Osteoblast (primary cell): ENCODE results near the gene SUN1. TPM values are rescaled to one million over a fixed set of nuclear protein-coding genes. Genes with fewer than 3 reads are reported as not detected.
"Not testable (repeated sequence)": the region's sequence is repeated elsewhere in the genome, so short reads cannot be mapped to it uniquely, and the experiment has no call there.

Experiments
- DNase-seq: peaks from one replicate; pipeline ENCODE4 v3.0.0; 2011; ENCODE audit warnings: low spot score, mixed read lengths; ENCODE audit not compliant: insufficient read length; ENCODE audit errors: missing footprints
- H2AFZ ChIP-seq: 2 replicates; pipeline ENCODE4 v1.6.0; 2011; ENCODE audit warnings: mild to moderate bottlenecking, low read length
- H3K27ac ChIP-seq: 2 replicates; pipeline ENCODE4 v1.5.1; 2011; ENCODE audit warnings: mild to moderate bottlenecking, low read depth, low read length, moderate library complexity
- H3K27me3 ChIP-seq: 2 replicates; pipeline ENCODE4 v1.6.0; 2012; ENCODE audit warnings: mild to moderate bottlenecking, control low read depth, inconsistent platforms, low read length, moderate library complexity; ENCODE audit not compliant: insufficient read depth
- H3K36me3 ChIP-seq: 2 replicates; pipeline ENCODE4 v1.5.1; 2011; ENCODE audit warnings: mild to moderate bottlenecking, low read length, control low read depth, moderate library complexity; ENCODE audit not compliant: insufficient read depth
- H3K4me1 ChIP-seq: 2 replicates; pipeline ENCODE4 v1.5.1; 2011; ENCODE audit warnings: mild to moderate bottlenecking, low read length, control low read depth, moderate library complexity; ENCODE audit not compliant: insufficient read depth
- H3K4me2 ChIP-seq: 2 replicates; pipeline ENCODE4 v1.6.0; 2011; ENCODE audit warnings: mild to moderate bottlenecking, low read length; ENCODE audit not compliant: insufficient read depth
- H3K4me3 ChIP-seq: fragments of 200-600 bp; sonication (generic); 3 replicates; pipeline ENCODE4 v1.5.1; 2012; ENCODE audit warnings: mild to moderate bottlenecking, low read length, inconsistent platforms; ENCODE audit not compliant: insufficient read depth
- H3K79me2 ChIP-seq: 2 replicates; pipeline ENCODE4 v1.6.0; 2012; ENCODE audit warnings: mild to moderate bottlenecking, low read length, control low read depth, inconsistent platforms; ENCODE audit not compliant: insufficient read depth
- H3K9me3 ChIP-seq: 2 replicates; pipeline ENCODE4 v1.5.1; 2011; ENCODE audit warnings: low read depth, low read length, control low read depth
- H4K20me1 ChIP-seq: 2 replicates; pipeline ENCODE4 v1.6.0; 2012; ENCODE audit warnings: mild to moderate bottlenecking, low read length, control low read depth; ENCODE audit not compliant: insufficient read depth
- CTCF ChIP-seq: IDR thresholded peaks from 2 replicates; pipeline ENCODE4 v1.5.1; 2011; ENCODE audit warnings: mild to moderate bottlenecking, low read depth, low read length, moderate library complexity; ENCODE audit errors: extremely low read depth
- total RNA-seq: library from RNA; depleted of rRNA; stranded (reverse); fragments of >200 nt; gene quantifications from 2 replicates; pipeline ENCODE4 v1.2.3, GENCODE V29; 2012

SUN1 gene
- total RNA-seq, 1 donor = 126 TPM

- no peaks in the 10 kb centered on the region for H3K79me2 ChIP-seq
- DNase-seq = no peak
- H2AFZ ChIP-seq = no peak overlapping the region
- no peak overlapping the region for H3K4me3 ChIP-seq
- H3K27ac ChIP-seq = no peak overlapping the region
- no peak for TF ChIP-seq CTCF
- no peaks in the 10 kb centered on the region for H4K20me1 ChIP-seq
- H3K4me1 ChIP-seq = no peaks in the 10 kb centered on the region
- H3K4me2 ChIP-seq = no peak overlapping the region
- H3K36me3 ChIP-seq = no peaks in the 10 kb centered on the region
- H3K9me3 ChIP-seq = no peaks in the 10 kb centered on the region
- no peaks in the 10 kb centered on the region for H3K27me3 ChIP-seq
Observed at GRCh38 chr7:791519-791918, 40.8 kb upstream of the SUN1 start.

DNA sequence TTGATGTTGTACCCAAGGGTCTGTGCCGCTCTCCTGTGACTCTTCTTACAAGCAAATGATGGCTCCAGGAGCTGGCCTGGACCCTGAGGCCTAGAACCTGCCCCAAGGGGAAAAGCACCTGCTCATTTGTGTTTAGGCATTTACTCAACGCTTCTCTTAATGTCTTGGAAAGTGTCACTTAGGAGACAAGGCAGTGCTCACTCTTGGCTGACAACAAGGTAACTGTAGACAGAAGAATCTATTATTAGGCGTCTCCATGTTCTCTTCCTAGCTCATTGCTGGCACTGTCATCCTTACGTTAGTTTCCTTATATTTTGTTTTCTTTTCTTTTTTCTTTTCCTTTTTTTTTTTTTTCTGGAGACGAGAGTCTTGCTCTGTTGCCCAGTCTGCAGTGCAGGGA lies 38.1 kb upstream of the SUN1 start:
- Histone ChIP-seq H3K4me2 (no peak overlapping the region), H3K79me2 (no peaks in the 10 kb centered on the region), H4K20me1 (no peaks in the 10 kb centered on the region), H2AFZ (no peak overlapping the region), H3K27ac (no peak overlapping the region), H3K9me3 (no peaks in the 10 kb centered on the region), H3K36me3 (no peaks in the 10 kb centered on the region), H3K4me3 (no peak overlapping the region), H3K4me1 (no peaks in the 10 kb centered on the region), H3K27me3 (no peaks in the 10 kb centered on the region)
- no peak for TF ChIP-seq CTCF
- no peak for DNase-seq

- DNase-seq = no peak
- Histone ChIP-seq H3K9me3 (no peaks in the 10 kb centered on the region), H3K4me2 (no peak overlapping the region), H2AFZ (no peak overlapping the region), H3K4me3 (no peak overlapping the region), H3K27me3 (no peaks in the 10 kb centered on the region), H4K20me1 (no peaks in the 10 kb centered on the region), H3K27ac (no peak overlapping the region), H3K4me1 (no peaks in the 10 kb centered on the region), H3K79me2 (no peaks in the 10 kb centered on the region), H3K36me3 (no peaks in the 10 kb centered on the region)
- no peak for TF ChIP-seq CTCF
Observed at GRCh38 chr7:794671-795329, 37.5 kb upstream of the SUN1 start.

DNA sequence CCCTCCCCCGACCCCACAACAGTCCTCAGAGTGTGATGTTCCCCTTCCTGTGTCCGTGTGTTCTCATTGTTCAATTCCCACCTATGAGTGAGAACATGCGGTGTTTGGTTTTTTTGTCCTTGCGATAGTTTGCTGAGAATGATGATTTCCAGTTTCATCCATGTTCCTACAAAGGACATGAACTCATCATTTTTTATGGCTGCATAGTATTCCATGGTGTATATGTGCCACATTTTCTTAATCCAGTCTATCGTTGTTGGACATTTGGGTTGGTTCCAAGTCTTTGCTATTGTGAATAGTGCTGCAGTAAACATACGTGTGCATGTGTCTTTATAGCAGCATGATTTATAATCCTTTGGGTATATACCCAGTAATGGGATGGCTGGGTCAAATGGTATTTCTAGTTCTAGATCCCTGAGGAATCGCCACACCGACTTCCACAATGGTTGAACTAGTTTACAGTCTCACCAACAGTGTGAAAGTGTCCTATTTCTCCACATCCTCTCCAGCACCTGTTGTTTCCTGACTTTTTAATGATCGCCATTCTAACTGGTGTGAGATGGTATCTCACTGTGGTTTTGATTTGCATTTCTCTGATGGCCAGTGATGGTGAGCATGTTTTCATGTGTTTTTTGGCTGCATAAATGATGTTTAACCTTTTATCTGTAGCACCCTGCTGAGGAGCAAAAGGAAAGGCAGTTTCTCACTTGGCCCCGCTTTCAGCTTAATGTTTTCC lies 35.7 kb upstream of the SUN1 start:
- not testable (repeated sequence) for H4K20me1 ChIP-seq, H3K79me2 ChIP-seq, H2AFZ ChIP-seq, H3K9me3 ChIP-seq, H3K36me3 ChIP-seq, H3K4me3 ChIP-seq, H3K4me1 ChIP-seq, H3K4me2 ChIP-seq, DNase-seq, H3K27ac ChIP-seq, H3K27me3 ChIP-seq
